Mammary epithelial cell (primary cell): ENCODE data around the gene COL12A1.

Experiments used
- EZH2 ChIP-seq: IDR thresholded peaks from 2 replicates; pipeline ENCODE4 v1.6.1; 2012; ENCODE audit warnings: low read length, inconsistent platforms, borderline replicate concordance
- TF ChIP-seq, protein P1 (sequence below), 2 donors: IDR thresholded peaks in 1 of 2; conservative IDR thresholded peaks in 1 of 2; 2 replicates each; pipeline ENCODE4 v1.5.1; 2011 to 2012; ENCODE audit warnings: inconsistent platforms in 2 of 2, low read length in 2 of 2, mild to moderate bottlenecking in 2 of 2, control low read depth in 1 of 2, low read depth in 1 of 2; ENCODE audit not compliant: insufficient read depth in 1 of 2; ENCODE audit errors: extremely low read depth in 1 of 2

DNA sequence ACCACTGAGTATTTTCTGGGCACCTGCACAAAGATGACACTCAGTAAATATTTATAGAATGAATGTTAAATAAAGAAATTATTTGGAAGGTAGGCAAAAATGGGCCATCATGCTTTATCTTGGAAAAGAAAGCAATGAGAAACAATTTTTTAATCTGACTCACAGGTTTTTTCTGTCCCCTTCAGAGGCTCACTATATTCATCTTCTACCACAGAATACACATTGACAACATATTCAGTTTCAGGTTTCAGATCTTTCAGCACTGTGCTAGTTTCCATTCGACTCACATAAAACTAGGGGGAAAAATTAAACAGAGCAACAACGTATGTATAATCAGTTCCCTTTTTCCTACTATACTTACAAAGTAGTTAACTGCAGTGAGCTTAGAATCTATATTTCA is 58.3 kb downstream of the COL12A1 start:
- TF ChIP-seq, protein P1, sequence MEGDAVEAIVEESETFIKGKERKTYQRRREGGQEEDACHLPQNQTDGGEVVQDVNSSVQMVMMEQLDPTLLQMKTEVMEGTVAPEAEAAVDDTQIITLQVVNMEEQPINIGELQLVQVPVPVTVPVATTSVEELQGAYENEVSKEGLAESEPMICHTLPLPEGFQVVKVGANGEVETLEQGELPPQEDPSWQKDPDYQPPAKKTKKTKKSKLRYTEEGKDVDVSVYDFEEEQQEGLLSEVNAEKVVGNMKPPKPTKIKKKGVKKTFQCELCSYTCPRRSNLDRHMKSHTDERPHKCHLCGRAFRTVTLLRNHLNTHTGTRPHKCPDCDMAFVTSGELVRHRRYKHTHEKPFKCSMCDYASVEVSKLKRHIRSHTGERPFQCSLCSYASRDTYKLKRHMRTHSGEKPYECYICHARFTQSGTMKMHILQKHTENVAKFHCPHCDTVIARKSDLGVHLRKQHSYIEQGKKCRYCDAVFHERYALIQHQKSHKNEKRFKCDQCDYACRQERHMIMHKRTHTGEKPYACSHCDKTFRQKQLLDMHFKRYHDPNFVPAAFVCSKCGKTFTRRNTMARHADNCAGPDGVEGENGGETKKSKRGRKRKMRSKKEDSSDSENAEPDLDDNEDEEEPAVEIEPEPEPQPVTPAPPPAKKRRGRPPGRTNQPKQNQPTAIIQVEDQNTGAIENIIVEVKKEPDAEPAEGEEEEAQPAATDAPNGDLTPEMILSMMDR (conservative IDR thresholded peaks at IDR 0.05 in 1 of 2, IDR thresholded peaks at IDR 0.05 in 1 of 2; ENCODE audit: extremely low read depth in 1 of 2, insufficient read depth in 1 of 2, low read depth in 1 of 2, low read length in 2 of 2), result no peak
- no peak for TF ChIP-seq EZH2
